Mesothelial cell of epicardium (in vitro differentiated cells): ENCODE data around the gene DIDO1. TPM values are rescaled to one million over a fixed set of nuclear protein-coding genes. Genes with fewer than 3 reads are reported as not detected.
A peak's percentile ranks its signal among the peaks of the same experiment; 100 is the strongest.

ENCODE experiments used
- DNase-seq, 2 experiments: peaks; one replicate each; pipeline ENCODE4 v3.0.0; 2021; ENCODE audit warnings: low spot score in 2 of 2; ENCODE audit not compliant: unreplicated experiment in 2 of 2
- H3K27ac Mint-ChIP-seq: 2 replicates; pipeline ENCODE4 v1.8.0; 2021; ENCODE audit warnings: mixed read lengths
- H3K27me3 Mint-ChIP-seq: 2 replicates; pipeline ENCODE4 v1.8.0; 2021; ENCODE audit warnings: low read depth, mixed read lengths
- H3K36me3 Mint-ChIP-seq: 2 replicates; pipeline ENCODE4 v1.8.0; 2021; ENCODE audit warnings: mixed read lengths
- H3K4me1 Mint-ChIP-seq: 2 replicates; pipeline ENCODE4 v1.8.0; 2021; ENCODE audit warnings: mixed read lengths
- H3K4me3 Mint-ChIP-seq: 2 replicates; pipeline ENCODE4 v1.8.0; 2021; ENCODE audit warnings: mild to moderate bottlenecking, moderate library complexity, mixed read lengths
- H3K9me3 Mint-ChIP-seq: 2 replicates; pipeline ENCODE4 v1.8.0; 2021; ENCODE audit warnings: mixed read lengths
- CTCF ChIP-seq: fragments of 200-600 bp; sonication (generic); IDR thresholded peaks from one replicate; pipeline ENCODE4 v1.5.0; 2021; ENCODE audit warnings: antibody characterized with exemption; ENCODE audit not compliant: unreplicated experiment
- total RNA-seq: library from RNA; stranded (reverse); gene quantifications from 3 replicates; pipeline ENCODE4 v1.2.1, GENCODE V29; 2021

DIDO1 gene
- total RNA-seq, 1 donor from 2014 or later = 73.1 TPM

GRCh38 chr20:62837790-62838127, 88.5 kb downstream of the DIDO1 start:
- Mint-ChIP-seq H3K4me1 (peaks cover 6% of the 10 kb centered on the region), H3K27me3 (no peaks in the 10 kb centered on the region), H3K4me3 (no peak overlapping the region), H3K9me3 (no peaks in the 10 kb centered on the region), H3K36me3 (peaks cover 39% of the 10 kb centered on the region), H3K27ac (no peak overlapping the region)
- no peak for DNase-seq
- TF ChIP-seq CTCF = no peak

GRCh38 chr20:62836967-62837490, 89.3 kb downstream of the DIDO1 start:
- DNase-seq = no peak
- no peaks in the 10 kb centered on the region for H3K9me3 Mint-ChIP-seq
- peaks cover 8% of the 10 kb centered on the region for H3K4me1 Mint-ChIP-seq
- H3K36me3 Mint-ChIP-seq = peaks cover 41% of the 10 kb centered on the region
- no peak overlapping the region for H3K4me3 Mint-ChIP-seq
- no peak overlapping the region for H3K27ac Mint-ChIP-seq
- TF ChIP-seq CTCF = no peak
- H3K27me3 Mint-ChIP-seq = no peaks in the 10 kb centered on the region

GRCh38 chr20:62835931-62836861, 90.1 kb downstream of the DIDO1 start:
- Mint-ChIP-seq H3K4me1 (peaks cover 12% of the 10 kb centered on the region), H3K4me3 (no peak overlapping the region), H3K9me3 (no peaks in the 10 kb centered on the region), H3K27ac (peak overlapping the region; percentile 43), H3K27me3 (no peaks in the 10 kb centered on the region), H3K36me3 (peaks cover 40% of the 10 kb centered on the region)
- TF ChIP-seq CTCF = no peak
- DNase-seq = no peak

- peak overlapping the region; percentile 47 for H3K27ac Mint-ChIP-seq
- no peaks in the 10 kb centered on the region for H3K27me3 Mint-ChIP-seq
- no peaks in the 10 kb centered on the region for H3K9me3 Mint-ChIP-seq
- no peak for TF ChIP-seq CTCF
- H3K4me3 Mint-ChIP-seq = no peak overlapping the region
- DNase-seq = no peak
- H3K36me3 Mint-ChIP-seq = peaks cover 36% of the 10 kb centered on the region
- peaks cover 12% of the 10 kb centered on the region for H3K4me1 Mint-ChIP-seq
Measured at GRCh38 chr20:62834967-62835730, 91.2 kb downstream of the DIDO1 start.

- Mint-ChIP-seq H3K36me3 (peaks cover 25% of the 10 kb centered on the region), H3K9me3 (no peaks in the 10 kb centered on the region), H3K4me3 (no peak overlapping the region), H3K4me1 (peaks cover 12% of the 10 kb centered on the region), H3K27me3 (no peaks in the 10 kb centered on the region), H3K27ac (no peak overlapping the region)
- no peak for TF ChIP-seq CTCF
- peak in 1 of 2 experiments; percentile 13 for DNase-seq
Measured at GRCh38 chr20:62832951-62833391, 93.3 kb downstream of the DIDO1 start.
